ENCODE measurements around the gene BLVRA.
"Not testable (repeated sequence)": the region's sequence is repeated elsewhere in the genome, so short reads cannot be mapped to it uniquely, and the experiment has no call there.

Gene BLVRA

GRCh38 chr7:43725251-43725650, 33.2 kb upstream of the BLVRA start:
- ChIA-PET POLR2A (no interaction called here), CTCF (interaction anchor here (1.0 to 2.1 kb wide), 4 partner anchors 25 to 143 kb away, joined by 3 to 14 read pairs (median 6); partner anchors contain the start of gene STK17A)
- no peak overlapping the region for H3K4me3 ChIP-seq (ENCODE audit: low read depth, low read length)
- TF ChIP-seq, protein P1, sequence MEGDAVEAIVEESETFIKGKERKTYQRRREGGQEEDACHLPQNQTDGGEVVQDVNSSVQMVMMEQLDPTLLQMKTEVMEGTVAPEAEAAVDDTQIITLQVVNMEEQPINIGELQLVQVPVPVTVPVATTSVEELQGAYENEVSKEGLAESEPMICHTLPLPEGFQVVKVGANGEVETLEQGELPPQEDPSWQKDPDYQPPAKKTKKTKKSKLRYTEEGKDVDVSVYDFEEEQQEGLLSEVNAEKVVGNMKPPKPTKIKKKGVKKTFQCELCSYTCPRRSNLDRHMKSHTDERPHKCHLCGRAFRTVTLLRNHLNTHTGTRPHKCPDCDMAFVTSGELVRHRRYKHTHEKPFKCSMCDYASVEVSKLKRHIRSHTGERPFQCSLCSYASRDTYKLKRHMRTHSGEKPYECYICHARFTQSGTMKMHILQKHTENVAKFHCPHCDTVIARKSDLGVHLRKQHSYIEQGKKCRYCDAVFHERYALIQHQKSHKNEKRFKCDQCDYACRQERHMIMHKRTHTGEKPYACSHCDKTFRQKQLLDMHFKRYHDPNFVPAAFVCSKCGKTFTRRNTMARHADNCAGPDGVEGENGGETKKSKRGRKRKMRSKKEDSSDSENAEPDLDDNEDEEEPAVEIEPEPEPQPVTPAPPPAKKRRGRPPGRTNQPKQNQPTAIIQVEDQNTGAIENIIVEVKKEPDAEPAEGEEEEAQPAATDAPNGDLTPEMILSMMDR (IDR thresholded peaks at IDR 0.05; ENCODE audit: insufficient read depth, low read length, missing control alignments) = no peak
- no peak for DNase-seq (ENCODE audit: low read depth, low spot score)

DNA sequence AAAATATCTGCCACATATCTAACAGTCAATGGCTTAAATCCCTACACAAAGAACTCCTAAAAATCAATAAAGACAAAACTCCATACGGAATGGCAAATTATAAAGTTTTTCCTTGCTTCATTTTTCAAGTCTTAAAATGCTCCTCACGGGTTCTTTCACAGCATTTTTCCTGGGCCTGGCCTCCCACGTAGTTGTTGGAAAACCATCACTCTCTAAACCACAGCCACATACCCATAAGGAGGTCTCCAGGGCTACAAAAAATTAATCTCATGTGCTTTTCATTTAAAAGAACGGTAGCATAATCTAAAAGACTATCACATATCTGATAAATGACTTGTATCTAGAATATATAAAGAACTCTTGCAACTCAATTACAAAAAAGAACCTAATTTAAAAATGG, 32.0 kb upstream of the BLVRA start:
- POLR2A ChIA-PET = no interaction called here
- no peak overlapping the region for H3K4me3 ChIP-seq (ENCODE audit: low read depth, low read length)
- TF ChIP-seq, protein P1 (IDR thresholded peaks at IDR 0.05; ENCODE audit: insufficient read depth, low read length, missing control alignments) = no peak
- no peak for DNase-seq (ENCODE audit: low read depth, low spot score)
- CTCF ChIA-PET = interaction anchor here (2.1 to 5.2 kb wide), 2 partner anchors 113 to 144 kb away, joined by 14 to 37 read pairs; partner anchors contain the start of gene STK17A

- TF ChIP-seq, protein P1 (IDR thresholded peaks at IDR 0.05; ENCODE audit: insufficient read depth, low read length, missing control alignments) = no peak
- no peak for DNase-seq (ENCODE audit: low read depth, low spot score)
- POLR2A ChIA-PET = no interaction called here
- CTCF ChIA-PET = interaction anchor here (5.2 kb wide), 1 partner anchor 112 kb away, joined by 37 read pairs; no protein-coding TSS in a partner anchor
- H3K4me3 ChIP-seq (ENCODE audit: low read depth, low read length) = no peak overlapping the region
These were observed 31.5 kb upstream of the BLVRA start for GRCh38 chr7:43727003-43727402.

DNA sequence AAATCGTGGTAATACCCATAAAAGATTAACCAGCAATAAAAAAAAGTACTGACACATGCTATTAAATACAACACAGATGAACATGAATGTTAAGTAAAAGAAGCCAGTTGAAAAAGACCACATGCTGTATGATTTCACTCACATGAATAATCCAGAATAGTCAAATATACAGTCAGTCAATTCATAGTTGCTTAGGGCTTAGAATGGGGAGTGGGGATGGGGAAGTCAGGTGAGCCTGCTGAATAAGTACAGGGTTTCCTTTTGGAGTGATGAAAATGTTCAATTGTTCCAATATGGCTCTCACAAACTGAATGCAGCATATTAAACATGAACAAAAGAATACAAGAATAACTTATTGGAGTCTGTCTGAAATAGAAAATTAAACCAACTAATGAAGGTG, 31.0 kb upstream of the BLVRA start:
- H3K4me3 ChIP-seq (ENCODE audit: low read depth, low read length) = no peak overlapping the region
- TF ChIP-seq, protein P1 (IDR thresholded peaks at IDR 0.05; ENCODE audit: insufficient read depth, low read length, missing control alignments) = no peak
- no peak for DNase-seq (ENCODE audit: low read depth, low spot score)
- CTCF ChIA-PET = interaction anchor here (4.3 to 5.2 kb wide), 2 partner anchors 7 to 112 kb away, joined by 23 to 37 read pairs; no protein-coding TSS in a partner anchor
- POLR2A ChIA-PET = no interaction called here

DNA sequence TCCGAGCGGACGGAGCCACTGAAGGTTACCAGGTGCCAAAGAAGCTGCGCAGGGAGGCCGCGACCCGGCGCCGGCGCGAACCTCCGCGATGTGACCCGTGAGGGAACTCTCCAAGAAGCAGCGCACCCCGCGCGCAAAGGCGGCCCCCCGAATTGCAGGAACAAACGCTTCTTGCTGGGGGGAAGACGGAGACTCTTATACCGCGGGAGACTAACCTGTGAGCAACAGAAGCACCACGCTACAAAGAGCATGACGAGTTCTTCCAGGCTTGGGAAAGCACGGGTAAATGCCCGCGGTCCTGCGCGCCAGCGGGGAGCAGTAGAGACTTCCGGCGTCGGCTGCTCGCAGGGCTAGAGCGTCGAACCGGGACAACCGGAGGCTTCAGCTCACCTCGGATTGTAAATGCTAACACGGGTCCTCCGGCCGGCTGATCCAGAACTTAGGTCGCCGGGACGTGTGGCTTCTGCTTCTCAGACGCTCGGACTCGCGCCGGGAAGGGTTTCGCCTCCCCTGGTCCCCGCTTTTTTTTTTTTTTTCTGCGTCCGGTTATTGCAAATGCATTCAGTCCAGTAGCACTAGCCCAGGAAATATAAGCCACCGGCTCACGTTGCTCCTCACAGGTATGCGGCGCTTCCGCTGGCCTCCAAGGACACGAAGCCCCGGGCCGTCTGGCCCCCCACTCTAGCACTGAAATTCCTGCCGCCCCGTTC, 29.1 kb upstream of the BLVRA start, which contains the start of gene COA1:
COA1 (minus strand) TSS at position 310 of the 710 bp plus-strand sequence. CDS start 80,909 bp downstream, outside the sequence.
- CTCF ChIA-PET = interaction anchor here (0.9 to 5.2 kb wide), 7 partner anchors 9 to 148 kb away, joined by 3 to 37 read pairs (median 6); partner anchors contain the start of gene STK17A
- peak; percentile 56 for DNase-seq (ENCODE audit: low read depth, low spot score)
- peak within 1 kb of the TSS; percentile 81 for H3K4me3 ChIP-seq (ENCODE audit: low read depth, low read length)
- POLR2A ChIA-PET = interaction anchor here (0.5 to 1.6 kb wide), 7 partner anchors 22 to 157 kb away, joined by 3 to 7 read pairs (median 3); partner anchors contain the start of genes BLVRA and STK17A
- TF ChIP-seq, protein P1 (IDR thresholded peaks at IDR 0.05; ENCODE audit: insufficient read depth, low read length, missing control alignments) = no peak

DNA sequence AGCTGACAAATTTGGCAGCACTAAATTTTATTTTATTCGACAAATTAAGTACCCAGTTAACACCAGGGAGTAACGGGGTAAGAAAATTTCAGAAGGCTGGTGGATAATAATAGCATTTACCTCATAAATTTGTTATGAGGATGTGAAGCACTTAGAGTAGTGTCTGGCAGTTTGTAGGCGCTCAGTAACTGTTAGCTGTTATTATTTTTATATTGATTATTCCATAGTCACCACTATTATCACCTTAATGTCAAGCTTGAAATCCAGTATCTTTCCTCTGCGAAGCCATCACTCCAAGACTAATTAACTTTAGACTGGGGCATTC, 28.6 kb upstream of the BLVRA start:
- peak overlapping the region; percentile 81 for H3K4me3 ChIP-seq (ENCODE audit: low read depth, low read length)
- ChIA-PET POLR2A (interaction anchor here (0.5 to 1.6 kb wide), 6 partner anchors 22 to 157 kb away, joined by 3 to 7 read pairs (median 4); partner anchors contain the start of genes BLVRA and STK17A), CTCF (interaction anchor here (0.9 to 5.2 kb wide), 8 partner anchors 8 to 148 kb away, joined by 3 to 37 read pairs (median 5); partner anchors contain the start of genes BLVRA and STK17A)
- no peak for DNase-seq (ENCODE audit: low read depth, low spot score)
- TF ChIP-seq, protein P1 (IDR thresholded peaks at IDR 0.05; ENCODE audit: insufficient read depth, low read length, missing control alignments) = no peak

GRCh38 chr7:43731494-43731893, 27.0 kb upstream of the BLVRA start:
- POLR2A ChIA-PET; H3K4me3 ChIP-seq (ENCODE audit: low read depth, low read length); DNase-seq (ENCODE audit: low read depth, low spot score): not testable (repeated sequence)
- CTCF ChIA-PET = interaction anchor here (2.8 to 5.2 kb wide), 3 partner anchors 11 to 150 kb away, joined by 23 to 37 read pairs (median 28); partner anchors contain the start of gene STK17A

DNA sequence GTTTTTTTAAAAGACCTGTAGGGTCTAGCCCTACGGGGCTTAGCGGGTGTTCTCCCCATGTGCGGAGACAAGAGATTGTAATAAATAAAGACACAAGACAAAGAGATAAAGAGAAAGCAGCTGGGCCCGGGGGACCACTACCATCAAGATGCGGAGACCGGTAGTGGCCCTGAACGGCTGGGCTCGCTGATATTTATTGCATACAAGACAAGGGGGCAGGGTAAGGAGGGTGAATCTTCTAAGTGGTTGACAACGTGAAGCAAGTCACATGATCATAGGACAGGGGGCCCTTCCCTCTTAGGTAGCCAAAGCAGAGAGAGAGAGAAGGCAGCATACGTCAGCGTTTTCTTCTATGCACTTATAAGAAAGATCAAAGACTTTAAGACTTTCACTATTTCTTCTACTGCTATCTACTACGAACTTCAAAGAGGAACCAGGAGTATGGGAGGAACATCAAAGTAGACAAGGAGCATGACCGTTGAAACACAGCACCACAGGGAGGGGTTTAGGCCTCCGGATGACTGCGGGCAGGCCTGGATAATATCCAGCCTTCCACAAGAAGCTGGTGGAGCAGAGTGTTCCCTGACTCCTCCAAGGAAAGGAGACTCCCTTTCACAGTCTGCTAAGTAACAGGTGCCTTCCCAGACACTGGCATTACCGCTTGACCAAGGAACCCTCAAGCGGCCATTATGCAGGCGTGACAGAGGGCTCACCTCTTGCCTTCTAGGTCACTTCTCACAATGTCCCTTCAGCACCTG, 23.7 kb upstream of the BLVRA start:
- DNase-seq (ENCODE audit: low read depth, low spot score); POLR2A ChIA-PET; H3K4me3 ChIP-seq (ENCODE audit: low read depth, low read length): not testable (repeated sequence)
- CTCF ChIA-PET = interaction anchor here (0.7 to 3.7 kb wide), 6 partner anchors 11 to 153 kb away, joined by 3 to 27 read pairs (median 6); partner anchors contain the start of gene STK17A
